Neural progenitor cell (in vitro differentiated cells): ENCODE results near the gene SMARCC1. TPM values are rescaled to one million over a fixed set of nuclear protein-coding genes. Genes with fewer than 3 reads are reported as not detected.
A peak's percentile ranks its signal among the peaks of the same experiment; 100 is the strongest.

Experiments
- DNase-seq: peaks from one replicate; pipeline ENCODE4 v3.0.0-alpha.2; 2016; ENCODE audit warnings: low spot score
- H2AFZ ChIP-seq: fragments of 200-600 bp; sonication (generic); replicated peaks from 2 replicates; pipeline ENCODE4 v1.6.1; 2016; ENCODE audit warnings: antibody characterized with exemption
- H3F3A ChIP-seq: fragments of 200-600 bp; sonication (generic); 2 replicates; pipeline ENCODE4 v1.6.1; 2016; ENCODE audit warnings: antibody characterized with exemption, low read depth
- H3K27ac ChIP-seq: fragments of 200-600 bp; sonication (generic); 2 replicates; pipeline ENCODE4 v1.5.1; 2016; ENCODE audit warnings: mild to moderate bottlenecking
- H3K27me3 ChIP-seq: fragments of 200-600 bp; sonication (generic); 2 replicates; pipeline ENCODE4 v1.6.1; 2016; ENCODE audit warnings: mild to moderate bottlenecking, moderate library complexity
- H3K36me3 ChIP-seq: fragments of 200-600 bp; sonication (generic); 2 replicates; pipeline ENCODE4 v1.5.1; 2016
- H3K4me1 ChIP-seq: fragments of 200-600 bp; sonication (generic); 2 replicates; pipeline ENCODE4 v1.6.1; 2016; ENCODE audit warnings: mixed run types
- H3K4me2 ChIP-seq: fragments of 200-600 bp; sonication (generic); 2 replicates; pipeline ENCODE4 v1.6.1; 2016
- H3K4me3 ChIP-seq: fragments of 200-600 bp; sonication (generic); 2 replicates; pipeline ENCODE4 v1.5.1; 2016
- H3K79me2 ChIP-seq: fragments of 200-600 bp; sonication (generic); 2 replicates; pipeline ENCODE4 v1.6.1; 2016; ENCODE audit warnings: low read depth
- H3K9ac ChIP-seq: fragments of 200-600 bp; sonication (generic); 2 replicates; pipeline ENCODE4 v1.6.1; 2016
- H3K9me3 ChIP-seq: fragments of 200-600 bp; sonication (generic); 2 replicates; pipeline ENCODE4 v1.5.1; 2016; ENCODE audit warnings: low read depth
- H4K20me1 ChIP-seq: fragments of 200-600 bp; sonication (generic); 2 replicates; pipeline ENCODE4 v1.6.1; 2016; ENCODE audit warnings: low read depth
- H3K27ac Mint-ChIP-seq: 3 replicates; pipeline ENCODE4 v1.8.0; 2021; ENCODE audit warnings: mixed read lengths
- H3K27me3 Mint-ChIP-seq: 2 replicates; pipeline ENCODE4 v1.8.0; 2022; ENCODE audit warnings: low read depth, mild to moderate bottlenecking, inconsistent platforms, moderate library complexity, mixed read lengths; ENCODE audit not compliant: insufficient read depth
- H3K36me3 Mint-ChIP-seq: 3 replicates; pipeline ENCODE4 v1.8.0; 2021; ENCODE audit warnings: mixed read lengths
- H3K4me1 Mint-ChIP-seq: 3 replicates; pipeline ENCODE4 v1.8.0; 2021; ENCODE audit warnings: mixed read lengths
- H3K4me3 Mint-ChIP-seq: 3 replicates; pipeline ENCODE4 v1.8.0; 2021; ENCODE audit warnings: mild to moderate bottlenecking, moderate library complexity, mixed read lengths
- H3K9me3 Mint-ChIP-seq: 3 replicates; pipeline ENCODE4 v1.8.0; 2020; ENCODE audit warnings: mixed read lengths
- CTCF ChIP-seq: fragments of 200-600 bp; sonication (generic); IDR thresholded peaks from 2 replicates; pipeline ENCODE4 v1.5.1; 2017; ENCODE audit warnings: antibody characterized with exemption, mild to moderate bottlenecking
- EZH2 ChIP-seq: fragments of 200-600 bp; sonication (generic); IDR thresholded peaks from 2 replicates; pipeline ENCODE4 v1.6.1; 2017; ENCODE audit warnings: antibody characterized with exemption, mild to moderate bottlenecking, moderate library complexity
- EZH2phosphoT487 ChIP-seq: fragments of 200-600 bp; sonication (generic); IDR thresholded peaks from 2 replicates; pipeline ENCODE4 v1.6.1; 2017; ENCODE audit warnings: antibody characterized with exemption
- total RNA-seq: library from RNA; depleted of rRNA; stranded (reverse); fragments of >200 nt; gene quantifications from 2 replicates; pipeline ENCODE4 v1.2.3, GENCODE V29; 2015; ENCODE audit warnings: low replicate concordance

Gene SMARCC1
- total RNA-seq, 1 donor from 2014 or later: 175 TPM

- Histone ChIP-seq H3K27ac (no peak overlapping the region), H3K9ac (no peak overlapping the region)
- H3K36me3 Mint-ChIP-seq: peaks cover 7% of the 10 kb centered on the region
Observed at GRCh38 chr3:47791193-47791855, 9.6 kb upstream of the SMARCC1 start.

GRCh38 chr3:47783673-47784072, 2.0 kb upstream of the SMARCC1 start:
- H3K27ac ChIP-seq: no peak overlapping the region
- H3K79me2 ChIP-seq: peaks cover 45% of the 10 kb centered on the region
- no peak overlapping the region for H3K9ac ChIP-seq
- no peak overlapping the region for H3K4me3 ChIP-seq
- TF ChIP-seq EZH2phosphoT487: no peak
- H3K36me3 ChIP-seq: no peaks in the 10 kb centered on the region
- H3K36me3 Mint-ChIP-seq: no peaks in the 10 kb centered on the region
- no peak overlapping the region for H3K27ac Mint-ChIP-seq
- peaks cover 16% of the 10 kb centered on the region for H3F3A ChIP-seq
- H3K4me3 Mint-ChIP-seq: peak overlapping the region; percentile 14
- no peak overlapping the region for H3K4me2 ChIP-seq
- no peaks in the 10 kb centered on the region for H3K9me3 ChIP-seq
- peaks cover 4% of the 10 kb centered on the region for H3K27me3 Mint-ChIP-seq
- no peak for DNase-seq
- H3K27me3 ChIP-seq: no peaks in the 10 kb centered on the region
- peaks cover 18% of the 10 kb centered on the region for H4K20me1 ChIP-seq
- peaks cover 9% of the 10 kb centered on the region for H3K4me1 ChIP-seq
- H3K4me1 Mint-ChIP-seq: peaks cover 19% of the 10 kb centered on the region
- no peak overlapping the region for H2AFZ ChIP-seq
- no peaks in the 10 kb centered on the region for H3K9me3 Mint-ChIP-seq

More at GRCh38 chr3:47791193-47791855, 9.6 kb upstream of the SMARCC1 start:
- Histone ChIP-seq H3K4me3 (no peak overlapping the region), H3K9me3 (no peaks in the 10 kb centered on the region), H3K4me1 (no peaks in the 10 kb centered on the region), H3K4me2 (no peak overlapping the region), H3K27me3 (no peaks in the 10 kb centered on the region), H2AFZ (no peak overlapping the region), H3F3A (no peaks in the 10 kb centered on the region), H3K36me3 (no peaks in the 10 kb centered on the region), H3K79me2 (no peaks in the 10 kb centered on the region), H4K20me1 (no peaks in the 10 kb centered on the region)
- Mint-ChIP-seq H3K9me3 (peaks cover 13% of the 10 kb centered on the region), H3K27me3 (peaks cover 6% of the 10 kb centered on the region), H3K4me1 (peaks cover 2% of the 10 kb centered on the region), H3K27ac (peak overlapping the region; percentile 26), H3K4me3 (no peak overlapping the region)
- TF ChIP-seq EZH2: no peak
- no peak for TF ChIP-seq CTCF
- no peak for TF ChIP-seq EZH2phosphoT487
- DNase-seq: no peak

GRCh38 chr3:47782446-47783308, 984 bp upstream of the SMARCC1 start:
- Histone ChIP-seq H3K9me3 (no peaks in the 10 kb centered on the region), H2AFZ (peak overlapping the region; percentile 19), H3K27me3 (no peaks in the 10 kb centered on the region), H3K9ac (peak overlapping the region; percentile 82), H4K20me1 (peaks cover 28% of the 10 kb centered on the region), H3K4me3 (peak overlapping the region; percentile 88), H3K4me2 (peak overlapping the region; percentile 75), H3K4me1 (peaks cover 9% of the 10 kb centered on the region), H3K27ac (peak overlapping the region; percentile 82), H3K36me3 (no peaks in the 10 kb centered on the region), H3K79me2 (peaks cover 55% of the 10 kb centered on the region), H3F3A (peaks cover 16% of the 10 kb centered on the region)
- TF ChIP-seq EZH2phosphoT487 (no peak), CTCF (no peak), EZH2 (no peak)
- Mint-ChIP-seq H3K9me3 (no peaks in the 10 kb centered on the region), H3K4me3 (peak overlapping the region; percentile 92), H3K27me3 (peaks cover 4% of the 10 kb centered on the region), H3K27ac (peak overlapping the region; percentile 94), H3K36me3 (no peaks in the 10 kb centered on the region), H3K4me1 (peaks cover 17% of the 10 kb centered on the region)
- no peak for DNase-seq
